DOHH2 (cell line): Measurements from ENCODE around the gene FBP1.

Source experiments
- EZH2phosphoT487 ChIP-seq: fragments of 200-600 bp; sonication (generic); IDR thresholded peaks from 2 replicates; pipeline ENCODE4 v1.6.1; 2017; ENCODE audit warnings: borderline replicate concordance, mild to moderate bottlenecking, antibody characterized with exemption, low read length, moderate library complexity, mixed read lengths
- TF ChIP-seq, protein P1 (sequence below): fragments of 200-600 bp; sonication (generic); IDR thresholded peaks from one replicate; pipeline ENCODE4 v1.5.1; 2014; ENCODE audit warnings: antibody characterized with exemption, mild to moderate bottlenecking, low read depth, low read length; ENCODE audit not compliant: poor library complexity, severe bottlenecking

DNA sequence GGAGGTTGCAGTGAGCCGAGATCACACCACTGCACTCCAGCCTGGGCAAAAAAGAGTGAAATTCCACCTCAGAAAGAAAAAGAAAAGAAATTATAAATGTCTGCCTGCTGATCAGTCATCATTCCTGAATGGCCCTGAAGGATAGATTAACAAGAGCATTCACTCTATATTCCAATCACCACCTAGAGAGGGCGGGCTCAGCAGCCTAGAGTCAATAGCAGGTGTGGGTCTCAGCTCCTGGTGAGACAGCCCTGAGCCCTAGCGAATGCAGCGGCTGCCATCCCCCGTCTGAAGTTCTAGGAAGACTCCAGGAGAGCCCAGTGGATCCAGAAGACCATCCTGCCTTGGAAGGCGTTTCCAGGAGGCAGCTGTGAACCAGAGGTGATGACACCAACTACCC lies 12.0 kb downstream of the FBP1 start:
- TF ChIP-seq, protein P1, sequence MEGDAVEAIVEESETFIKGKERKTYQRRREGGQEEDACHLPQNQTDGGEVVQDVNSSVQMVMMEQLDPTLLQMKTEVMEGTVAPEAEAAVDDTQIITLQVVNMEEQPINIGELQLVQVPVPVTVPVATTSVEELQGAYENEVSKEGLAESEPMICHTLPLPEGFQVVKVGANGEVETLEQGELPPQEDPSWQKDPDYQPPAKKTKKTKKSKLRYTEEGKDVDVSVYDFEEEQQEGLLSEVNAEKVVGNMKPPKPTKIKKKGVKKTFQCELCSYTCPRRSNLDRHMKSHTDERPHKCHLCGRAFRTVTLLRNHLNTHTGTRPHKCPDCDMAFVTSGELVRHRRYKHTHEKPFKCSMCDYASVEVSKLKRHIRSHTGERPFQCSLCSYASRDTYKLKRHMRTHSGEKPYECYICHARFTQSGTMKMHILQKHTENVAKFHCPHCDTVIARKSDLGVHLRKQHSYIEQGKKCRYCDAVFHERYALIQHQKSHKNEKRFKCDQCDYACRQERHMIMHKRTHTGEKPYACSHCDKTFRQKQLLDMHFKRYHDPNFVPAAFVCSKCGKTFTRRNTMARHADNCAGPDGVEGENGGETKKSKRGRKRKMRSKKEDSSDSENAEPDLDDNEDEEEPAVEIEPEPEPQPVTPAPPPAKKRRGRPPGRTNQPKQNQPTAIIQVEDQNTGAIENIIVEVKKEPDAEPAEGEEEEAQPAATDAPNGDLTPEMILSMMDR, result no peak
- no peak for TF ChIP-seq EZH2phosphoT487
